ENCODE results near the gene FGD4.

FGD4 gene

DNA sequence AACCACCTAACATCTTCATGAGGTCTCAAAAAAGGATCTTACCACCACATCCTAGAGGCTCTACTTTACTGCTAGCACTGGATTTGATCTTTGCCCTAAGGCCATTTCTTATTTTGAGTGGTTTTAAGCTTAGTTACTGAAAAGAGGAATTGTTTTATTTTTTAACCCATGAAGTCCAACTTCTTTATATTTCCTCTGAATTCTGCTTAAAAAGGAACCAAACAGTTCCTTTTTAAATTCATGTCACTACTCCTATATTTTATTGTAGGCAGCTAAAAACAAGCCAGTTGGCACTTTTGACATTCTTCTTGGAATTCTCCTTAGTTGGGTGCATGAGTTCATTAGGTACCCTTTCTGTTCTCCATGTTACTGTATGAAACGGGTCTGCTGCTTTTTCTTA, 76.4 kb downstream of the FGD4 start:
- Histone ChIP-seq H3K79me2 (ENCODE audit: insufficient read depth, low read length) (no peaks in the 10 kb centered on the region), H2AFZ (ENCODE audit: low read length) (no peak overlapping the region), H3F3A (ENCODE audit: low read depth) (no peaks in the 10 kb centered on the region), H3K27me3 (ENCODE audit: insufficient read depth, low read length, poor library complexity, severe bottlenecking) (no peaks in the 10 kb centered on the region), H3K36me3 (ENCODE audit: insufficient read depth, low read length) (no peaks in the 10 kb centered on the region), H3K9ac (ENCODE audit: low read depth, low read length, poor library complexity, severe bottlenecking) (no peak overlapping the region), H3K4me3 (ENCODE audit: low read length, poor library complexity, severe bottlenecking) (no peak overlapping the region), H3K9me2 (replicated peaks; ENCODE audit: low read depth, low read length) (no peaks in the 10 kb centered on the region), H3K9me3 (ENCODE audit: insufficient read depth, low read depth, low read length) (no peaks in the 10 kb centered on the region), H4K20me1 (ENCODE audit: insufficient read depth, low read length, poor library complexity, severe bottlenecking) (no peaks in the 10 kb centered on the region), H3K4me1 (ENCODE audit: insufficient read depth, low read length, poor library complexity, severe bottlenecking) (peaks cover 5% of the 10 kb centered on the region), H3K4me2 (ENCODE audit: low read depth, low read length, poor library complexity, severe bottlenecking) (no peak overlapping the region)
- TF ChIP-seq EZH2phosphoT487 (IDR thresholded peaks at IDR 0.05; ENCODE audit: borderline replicate concordance) = no peak
- TF ChIP-seq, protein P1, sequence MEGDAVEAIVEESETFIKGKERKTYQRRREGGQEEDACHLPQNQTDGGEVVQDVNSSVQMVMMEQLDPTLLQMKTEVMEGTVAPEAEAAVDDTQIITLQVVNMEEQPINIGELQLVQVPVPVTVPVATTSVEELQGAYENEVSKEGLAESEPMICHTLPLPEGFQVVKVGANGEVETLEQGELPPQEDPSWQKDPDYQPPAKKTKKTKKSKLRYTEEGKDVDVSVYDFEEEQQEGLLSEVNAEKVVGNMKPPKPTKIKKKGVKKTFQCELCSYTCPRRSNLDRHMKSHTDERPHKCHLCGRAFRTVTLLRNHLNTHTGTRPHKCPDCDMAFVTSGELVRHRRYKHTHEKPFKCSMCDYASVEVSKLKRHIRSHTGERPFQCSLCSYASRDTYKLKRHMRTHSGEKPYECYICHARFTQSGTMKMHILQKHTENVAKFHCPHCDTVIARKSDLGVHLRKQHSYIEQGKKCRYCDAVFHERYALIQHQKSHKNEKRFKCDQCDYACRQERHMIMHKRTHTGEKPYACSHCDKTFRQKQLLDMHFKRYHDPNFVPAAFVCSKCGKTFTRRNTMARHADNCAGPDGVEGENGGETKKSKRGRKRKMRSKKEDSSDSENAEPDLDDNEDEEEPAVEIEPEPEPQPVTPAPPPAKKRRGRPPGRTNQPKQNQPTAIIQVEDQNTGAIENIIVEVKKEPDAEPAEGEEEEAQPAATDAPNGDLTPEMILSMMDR (conservative IDR thresholded peaks at IDR 0.05; ENCODE audit: low read length) = no peak

DNA sequence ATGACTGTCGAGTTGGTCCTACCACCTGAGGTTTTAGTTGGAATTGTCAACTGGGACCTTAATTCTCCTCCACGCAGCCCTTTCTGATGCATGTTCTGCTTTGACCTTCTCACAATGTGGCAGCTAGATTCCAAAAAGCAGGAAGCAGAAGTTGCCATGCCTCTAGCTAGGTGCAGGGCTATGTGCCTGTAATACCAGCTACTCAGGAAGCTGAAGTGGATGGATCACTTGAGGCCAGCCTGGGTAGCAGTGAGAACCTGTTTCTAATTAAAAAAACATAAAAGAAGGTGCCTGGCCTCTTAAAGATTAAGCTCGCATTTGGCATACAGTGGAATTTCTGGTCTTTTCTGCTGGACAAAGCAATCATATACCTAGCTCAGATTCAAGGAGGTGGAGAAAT, 77.1 kb downstream of the FGD4 start:
- Histone ChIP-seq H3K4me3 (ENCODE audit: low read length, poor library complexity, severe bottlenecking) (no peak overlapping the region), H3K79me2 (ENCODE audit: insufficient read depth, low read length) (no peaks in the 10 kb centered on the region), H3K4me1 (ENCODE audit: insufficient read depth, low read length, poor library complexity, severe bottlenecking) (peaks cover 5% of the 10 kb centered on the region), H3K9ac (ENCODE audit: low read depth, low read length, poor library complexity, severe bottlenecking) (no peak overlapping the region), H3K27me3 (ENCODE audit: insufficient read depth, low read length, poor library complexity, severe bottlenecking) (no peaks in the 10 kb centered on the region), H3F3A (ENCODE audit: low read depth) (no peaks in the 10 kb centered on the region), H3K9me2 (replicated peaks; ENCODE audit: low read depth, low read length) (no peaks in the 10 kb centered on the region), H3K4me2 (ENCODE audit: low read depth, low read length, poor library complexity, severe bottlenecking) (no peak overlapping the region), H3K9me3 (ENCODE audit: insufficient read depth, low read depth, low read length) (no peaks in the 10 kb centered on the region), H2AFZ (ENCODE audit: low read length) (0 out of 2 replicates have a peak overlapping the region, but pooled peaks have one; percentile 52), H4K20me1 (ENCODE audit: insufficient read depth, low read length, poor library complexity, severe bottlenecking) (no peaks in the 10 kb centered on the region), H3K36me3 (ENCODE audit: insufficient read depth, low read length) (no peaks in the 10 kb centered on the region)
- TF ChIP-seq, protein P1 (conservative IDR thresholded peaks at IDR 0.05; ENCODE audit: low read length) = no peak
- TF ChIP-seq EZH2phosphoT487 (IDR thresholded peaks at IDR 0.05; ENCODE audit: borderline replicate concordance) = no peak

DNA sequence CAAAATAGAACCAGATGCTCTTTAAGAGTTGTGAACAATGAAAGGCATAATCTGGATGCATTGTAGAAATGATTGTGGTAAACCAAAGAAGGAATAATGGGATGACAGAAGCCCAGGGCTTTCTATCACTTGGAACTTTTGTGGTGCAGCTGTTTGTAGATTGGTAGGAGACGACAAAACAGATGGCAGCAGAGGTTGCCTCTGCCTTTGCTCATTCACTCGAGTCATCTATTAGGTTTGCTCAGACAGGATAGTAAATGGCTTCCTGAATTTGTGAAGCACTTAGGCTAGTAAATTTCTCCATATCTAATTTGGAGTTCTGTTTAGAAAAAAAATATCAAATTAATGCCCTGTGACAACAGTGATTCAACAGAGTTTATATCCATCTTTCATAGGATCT, 78.4 kb downstream of the FGD4 start:
- peaks cover 9% of the 10 kb centered on the region for H3K4me1 ChIP-seq (ENCODE audit: insufficient read depth, low read length, poor library complexity, severe bottlenecking)
- H3K9ac ChIP-seq (ENCODE audit: low read depth, low read length, poor library complexity, severe bottlenecking) = no peak overlapping the region
- no peak overlapping the region for H3K4me3 ChIP-seq (ENCODE audit: low read length, poor library complexity, severe bottlenecking)
- H3F3A ChIP-seq (ENCODE audit: low read depth) = no peaks in the 10 kb centered on the region
- no peaks in the 10 kb centered on the region for H3K9me3 ChIP-seq (ENCODE audit: insufficient read depth, low read depth, low read length)
- TF ChIP-seq EZH2phosphoT487 (IDR thresholded peaks at IDR 0.05; ENCODE audit: borderline replicate concordance) = no peak
- TF ChIP-seq, protein P1 (conservative IDR thresholded peaks at IDR 0.05; ENCODE audit: low read length) = no peak
- no peak overlapping the region for H3K4me2 ChIP-seq (ENCODE audit: low read depth, low read length, poor library complexity, severe bottlenecking)
- no peaks in the 10 kb centered on the region for H3K27me3 ChIP-seq (ENCODE audit: insufficient read depth, low read length, poor library complexity, severe bottlenecking)
- H3K79me2 ChIP-seq (ENCODE audit: insufficient read depth, low read length) = no peaks in the 10 kb centered on the region
- no peaks in the 10 kb centered on the region for H4K20me1 ChIP-seq (ENCODE audit: insufficient read depth, low read length, poor library complexity, severe bottlenecking)
- H3K36me3 ChIP-seq (ENCODE audit: insufficient read depth, low read length) = no peaks in the 10 kb centered on the region
- H3K9me2 ChIP-seq (replicated peaks; ENCODE audit: low read depth, low read length) = no peaks in the 10 kb centered on the region
- peak overlapping the region; percentile 38; the same call in 1 of the 2 replicates for H2AFZ ChIP-seq (ENCODE audit: low read length)
